ENCODE results near the gene NDUFB8.
A peak's percentile ranks its signal among the peaks of the same experiment; 100 is the strongest.

Gene NDUFB8

DNA sequence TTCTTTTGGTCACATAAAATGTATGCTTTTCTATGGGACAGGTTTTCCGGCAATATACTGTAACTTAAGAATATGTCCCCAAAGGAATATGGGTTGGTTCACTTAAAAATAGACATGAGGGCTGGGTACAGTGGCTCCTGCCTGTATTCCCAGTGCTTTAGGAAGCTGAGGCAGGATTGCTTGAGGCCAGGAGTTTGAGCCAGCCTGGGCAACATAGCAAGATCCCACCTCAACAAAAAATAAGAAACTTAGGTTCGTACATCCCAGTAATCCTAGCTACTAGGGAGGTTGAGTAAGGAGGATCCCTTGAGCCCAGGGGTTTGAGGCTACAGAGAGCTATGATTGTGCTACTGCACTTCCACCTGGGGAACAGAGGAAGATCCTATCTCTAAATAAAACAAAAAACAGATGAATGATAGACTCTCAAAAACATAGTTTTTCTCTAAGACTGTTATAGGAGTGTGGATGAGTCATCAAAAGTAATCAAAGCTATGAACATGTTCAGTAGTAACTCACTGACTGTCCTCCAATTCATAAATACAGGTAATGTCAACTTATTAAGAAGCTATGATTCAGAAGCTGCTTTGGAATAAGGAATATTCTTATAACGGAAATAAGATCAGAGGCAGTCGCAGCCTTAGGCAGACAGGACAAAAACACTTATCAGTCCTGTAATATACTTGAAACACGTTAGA lies 7.4 kb downstream of the NDUFB8 start:
- TF ChIP-seq, protein P1, sequence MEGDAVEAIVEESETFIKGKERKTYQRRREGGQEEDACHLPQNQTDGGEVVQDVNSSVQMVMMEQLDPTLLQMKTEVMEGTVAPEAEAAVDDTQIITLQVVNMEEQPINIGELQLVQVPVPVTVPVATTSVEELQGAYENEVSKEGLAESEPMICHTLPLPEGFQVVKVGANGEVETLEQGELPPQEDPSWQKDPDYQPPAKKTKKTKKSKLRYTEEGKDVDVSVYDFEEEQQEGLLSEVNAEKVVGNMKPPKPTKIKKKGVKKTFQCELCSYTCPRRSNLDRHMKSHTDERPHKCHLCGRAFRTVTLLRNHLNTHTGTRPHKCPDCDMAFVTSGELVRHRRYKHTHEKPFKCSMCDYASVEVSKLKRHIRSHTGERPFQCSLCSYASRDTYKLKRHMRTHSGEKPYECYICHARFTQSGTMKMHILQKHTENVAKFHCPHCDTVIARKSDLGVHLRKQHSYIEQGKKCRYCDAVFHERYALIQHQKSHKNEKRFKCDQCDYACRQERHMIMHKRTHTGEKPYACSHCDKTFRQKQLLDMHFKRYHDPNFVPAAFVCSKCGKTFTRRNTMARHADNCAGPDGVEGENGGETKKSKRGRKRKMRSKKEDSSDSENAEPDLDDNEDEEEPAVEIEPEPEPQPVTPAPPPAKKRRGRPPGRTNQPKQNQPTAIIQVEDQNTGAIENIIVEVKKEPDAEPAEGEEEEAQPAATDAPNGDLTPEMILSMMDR (IDR thresholded peaks at IDR 0.05; ENCODE audit: low read depth, low read length), result no peak

DNA sequence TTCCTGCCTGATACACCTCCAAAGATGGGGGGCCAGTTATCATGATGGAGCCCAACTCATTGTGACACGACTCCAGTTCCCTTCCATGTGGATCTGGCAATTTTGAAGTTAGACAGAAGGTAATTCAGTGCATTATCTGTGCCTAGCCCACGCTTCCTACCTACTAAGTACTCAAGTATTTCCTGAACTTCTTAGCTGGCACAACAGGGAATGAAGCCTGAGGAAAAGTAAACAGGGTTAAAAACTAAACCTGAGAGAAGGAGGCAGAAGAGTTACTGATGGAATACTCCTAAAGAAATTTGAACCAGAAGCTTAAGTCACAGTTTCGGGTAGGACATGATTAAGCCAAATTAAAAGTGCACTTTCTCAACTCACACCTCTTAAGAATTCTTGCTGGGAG lies 8.9 kb downstream of the NDUFB8 start:
- TF ChIP-seq, protein P1 (IDR thresholded peaks at IDR 0.05; ENCODE audit: low read depth, low read length), result no peak
- in situ Hi-C loops (cut with HindIII; ENCODE audit: low sequenced_read_pairs), result no loop called here
- peak; percentile 45 for DNase-seq (ENCODE audit: low read depth, low spot score)
- H3K4me3 ChIP-seq (ENCODE audit: low read depth, low read length), result no peak overlapping the region

More for the DNA sequence above, 7.4 kb downstream of the NDUFB8 start:
- in situ Hi-C loops (cut with HindIII; ENCODE audit: low sequenced_read_pairs), result no loop called here
- H3K4me3 ChIP-seq (ENCODE audit: low read depth, low read length), result no peak overlapping the region
- DNase-seq (ENCODE audit: low read depth, low spot score), result no peak

DNA sequence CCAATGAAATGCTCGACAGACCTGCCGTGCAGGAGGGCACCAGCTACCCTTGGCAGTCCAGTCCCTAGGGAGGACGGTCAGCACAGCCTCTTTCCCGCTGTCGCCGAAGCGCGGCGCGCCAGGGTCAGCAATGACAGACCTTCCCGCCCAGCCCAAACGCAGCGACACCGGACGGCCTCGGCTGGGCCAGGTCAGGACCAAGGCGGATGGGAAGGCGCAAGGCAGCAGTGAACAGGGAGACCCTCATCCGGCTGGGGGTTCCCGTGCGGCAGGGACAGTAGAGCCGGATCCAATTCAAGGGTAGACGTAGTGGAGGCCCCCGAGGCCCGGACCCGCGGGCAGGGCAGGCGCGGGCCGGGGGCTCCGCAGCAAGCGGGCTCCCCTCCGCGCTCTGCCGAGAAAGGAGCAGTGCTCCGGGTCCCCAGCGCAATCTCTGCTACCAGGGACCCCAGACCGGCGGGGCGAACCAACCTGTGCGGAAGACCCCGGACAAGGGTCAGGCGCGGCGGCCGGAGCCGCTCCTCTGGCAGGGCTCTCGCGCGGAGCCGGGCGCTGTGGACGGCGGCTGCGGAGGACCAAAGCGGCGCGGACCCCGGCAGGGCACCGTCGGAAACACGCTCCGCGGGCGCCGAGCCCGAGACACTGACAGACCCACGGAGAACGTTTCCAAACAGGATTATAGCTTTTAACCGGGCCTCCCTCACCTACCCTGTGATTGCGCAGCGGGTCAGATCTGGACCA lies 10.2 kb downstream of the NDUFB8 start, which contains the start of gene SEC31B:
TSS of gene SEC31B (minus strand) at position 551 of the 741 bp plus-strand sequence. CDS start 2,909 bp downstream, outside the sequence.
- DNase-seq (ENCODE audit: low read depth, low spot score), result no peak
- TF ChIP-seq, protein P1 (IDR thresholded peaks at IDR 0.05; ENCODE audit: low read depth, low read length), result no peak
- H3K4me3 ChIP-seq (ENCODE audit: low read depth, low read length), result peak within 1 kb of the TSS; percentile 39
- in situ Hi-C loops (cut with HindIII; ENCODE audit: low sequenced_read_pairs), result no loop called here

DNA sequence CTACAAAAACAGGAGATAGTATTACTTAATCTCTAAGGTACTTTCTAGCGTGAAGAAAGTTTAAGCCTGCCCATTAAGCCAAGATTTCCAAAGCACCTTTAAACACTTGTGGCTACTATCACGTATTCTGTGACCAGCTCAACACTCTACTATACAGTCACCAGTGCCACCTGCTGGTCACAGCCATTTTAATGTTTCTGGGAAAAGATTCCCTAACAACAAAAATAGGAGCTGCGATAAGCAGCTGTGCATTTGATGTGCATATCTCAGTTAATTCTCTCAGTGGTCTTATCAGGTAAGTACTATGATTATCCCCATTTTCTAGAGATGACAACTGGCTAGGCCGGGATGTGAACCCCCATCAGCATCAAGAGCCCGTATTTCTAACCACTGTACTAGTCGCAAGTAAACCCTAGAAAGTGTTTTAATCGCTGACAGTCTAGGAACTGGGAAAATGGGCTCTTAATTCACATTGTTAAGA lies 10.9 kb downstream of the NDUFB8 start:
- H3K4me3 ChIP-seq (ENCODE audit: low read depth, low read length), result no peak overlapping the region
- TF ChIP-seq, protein P1 (IDR thresholded peaks at IDR 0.05; ENCODE audit: low read depth, low read length), result peak; percentile 69
- DNase-seq (ENCODE audit: low read depth, low spot score), result peak; percentile 67
- in situ Hi-C loops (cut with HindIII; ENCODE audit: low sequenced_read_pairs), result no loop called here

DNA sequence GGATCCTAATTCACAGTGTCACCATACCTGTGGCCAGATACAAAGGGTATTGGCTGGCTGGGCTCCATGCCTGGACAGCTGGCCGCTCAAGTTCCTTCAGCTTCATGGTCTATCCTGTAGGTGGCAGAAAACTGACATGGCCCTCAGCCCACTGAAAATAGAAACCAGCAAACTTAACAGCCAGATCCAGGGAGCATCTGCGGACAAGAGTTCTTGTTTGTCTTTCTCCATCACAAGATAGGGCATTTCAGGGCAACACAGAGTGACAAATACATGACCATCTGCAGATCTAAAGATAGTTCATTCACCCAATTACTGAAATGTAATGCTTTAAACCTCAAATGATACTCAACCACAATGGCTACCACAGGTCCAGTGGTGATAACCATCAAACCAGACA lies 12.8 kb downstream of the NDUFB8 start:
- TF ChIP-seq, protein P1 (IDR thresholded peaks at IDR 0.05; ENCODE audit: low read depth, low read length), result peak; percentile 37
- no peak overlapping the region for H3K4me3 ChIP-seq (ENCODE audit: low read depth, low read length)
- DNase-seq (ENCODE audit: low read depth, low spot score), result no peak

DNA sequence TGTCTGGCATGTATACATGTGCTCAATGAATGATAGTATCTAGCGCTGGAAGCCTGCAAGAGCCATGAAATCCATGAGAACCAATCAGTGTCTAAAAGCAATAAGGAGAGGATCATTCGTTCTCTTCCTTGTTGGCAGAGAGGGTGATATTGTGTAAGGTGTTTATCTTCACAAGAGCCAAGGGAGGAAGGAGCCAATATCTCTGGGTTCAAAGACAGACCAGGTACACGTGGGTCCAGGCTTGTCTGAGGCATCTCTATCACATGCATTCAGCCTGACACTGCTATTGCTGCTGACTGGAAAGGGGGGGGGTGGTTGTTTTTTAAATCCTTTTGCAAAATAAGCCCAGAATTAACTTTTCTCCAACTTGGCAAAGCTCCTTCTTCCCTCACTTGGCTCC lies 14.1 kb downstream of the NDUFB8 start:
- no peak overlapping the region for H3K4me3 ChIP-seq (ENCODE audit: low read depth, low read length)
- in situ Hi-C loops (cut with HindIII; ENCODE audit: low sequenced_read_pairs), result no loop called here
- TF ChIP-seq, protein P1 (IDR thresholded peaks at IDR 0.05; ENCODE audit: low read depth, low read length), result no peak
- DNase-seq (ENCODE audit: low read depth, low spot score), result no peak

More for the DNA sequence above, 12.8 kb downstream of the NDUFB8 start:
- in situ Hi-C loops (cut with HindIII; ENCODE audit: low sequenced_read_pairs), result no loop called here

Measured in astrocyte of the spinal cord (primary cell).